Esophagus mucosa (tissue), 1 donor: ENCODE results near the gene KRT37. TPM values are rescaled to one million over a fixed set of nuclear protein-coding genes. Genes with fewer than 3 reads are reported as not detected.
"Not testable (repeated sequence)": the region's sequence is repeated elsewhere in the genome, so short reads cannot be mapped to it uniquely, and the experiment has no call there.

ENCODE experiments used
- ATAC-seq: fragments of 200-7000 bp; cut with Tn5 transposase; one replicate; pipeline ENCODE4 v1.9.1; 2020
- total RNA-seq: library from RNA; stranded (reverse); gene quantifications from one replicate; pipeline ENCODE4 v1.2.4, GENCODE V29; 2023
- donor health status: DM: yes; HTN: yes; CAD: no.

The KRT37 gene
- total RNA-seq, 1 donor from 2014 or later, result not detected

- no peak for ATAC-seq
Measured at GRCh38 chr17:41434005-41434404, 9.6 kb upstream of the KRT37 start.

GRCh38 chr17:41433586-41433985 is 9.2 kb upstream of the KRT37 start:
- ATAC-seq, result no peak

- not testable (repeated sequence) for ATAC-seq
Measured at GRCh38 chr17:41430376-41430775, 6.0 kb upstream of the KRT37 start.

GRCh38 chr17:41429667-41430066 is 5.3 kb upstream of the KRT37 start:
- no peak for ATAC-seq

- no peak for ATAC-seq
Measured at GRCh38 chr17:41428591-41429291, 4.4 kb upstream of the KRT37 start.

GRCh38 chr17:41422586-41422985 is 1.8 kb downstream of the KRT37 start:
- ATAC-seq, result not testable (repeated sequence)

- ATAC-seq, result no peak
Measured at GRCh38 chr17:41421617-41422016, 2.8 kb downstream of the KRT37 start.

- peak; percentile 79 for ATAC-seq
Measured at GRCh38 chr17:41421116-41421515, 3.3 kb downstream of the KRT37 start.

- peak; percentile 36 for ATAC-seq
Measured at GRCh38 chr17:41420134-41420533, 4.3 kb downstream of the KRT37 start.

- no peak for ATAC-seq
Measured at GRCh38 chr17:41419716-41420115, 4.7 kb downstream of the KRT37 start.

GRCh38 chr17:41418116-41418860 is 6.1 kb downstream of the KRT37 start:
- ATAC-seq, result no peak

- peak; percentile 66 for ATAC-seq
Measured at GRCh38 chr17:41417576-41418015, 6.8 kb downstream of the KRT37 start.

- ATAC-seq, result no peak
Measured at GRCh38 chr17:41417127-41417526, 7.3 kb downstream of the KRT37 start.

- ATAC-seq, result no peak
Measured at GRCh38 chr17:41416479-41416878, 7.9 kb downstream of the KRT37 start.

- ATAC-seq, result no peak
Measured at GRCh38 chr17:41415833-41416335, 8.5 kb downstream of the KRT37 start.

GRCh38 chr17:41415411-41415810 is 9.0 kb downstream of the KRT37 start:
- ATAC-seq, result no peak

- ATAC-seq, result no peak
Measured at GRCh38 chr17:41413982-41414381, 10.4 kb downstream of the KRT37 start.

- no peak for ATAC-seq
Measured at GRCh38 chr17:41413353-41413957, 10.9 kb downstream of the KRT37 start.

- ATAC-seq, result no peak
Measured at GRCh38 chr17:41411072-41411840, 13.1 kb downstream of the KRT37 start.

- ATAC-seq, result no peak
Measured at GRCh38 chr17:41407226-41407625, 17.2 kb downstream of the KRT37 start.

GRCh38 chr17:41406205-41406604 is 18.2 kb downstream of the KRT37 start:
- peak; percentile 60 for ATAC-seq

GRCh38 chr17:41404024-41404671 is 20.2 kb downstream of the KRT37 start:
- peak; percentile 92 for ATAC-seq
